ENCODE results near the gene RNF217. TPM values are rescaled to one million over a fixed set of nuclear protein-coding genes. Genes with fewer than 3 reads are reported as not detected.
"Not testable (repeated sequence)": the region's sequence is repeated elsewhere in the genome, so short reads cannot be mapped to it uniquely, and the experiment has no call there.

Gene RNF217
- polyA plus RNA-seq, 1 experiment, result 18.6 TPM

- TF ChIP-seq CTCF (IDR thresholded peaks at IDR 0.05; ENCODE audit: insufficient read depth, low read depth, low read length), result no peak
- Histone ChIP-seq H3K4me3 (ENCODE audit: low read depth, low read length) (no peak overlapping the region), H3K27me3 (ENCODE audit: control insufficient read depth, insufficient read depth, low read length) (no peaks in the 10 kb centered on the region), H3K36me3 (ENCODE audit: control insufficient read depth, insufficient read depth, low read length) (no peaks in the 10 kb centered on the region)
- DNase-seq (ENCODE audit: low read depth), result no peak
- ChIA-PET POLR2A (no interaction called here), CTCF (interaction anchor here (1.2 kb wide), 1 partner anchor 52 kb away, joined by 3 read pairs; no protein-coding TSS in a partner anchor)
Observed at GRCh38 chr6:125031385-125031784, 69.1 kb downstream of the RNF217 start.

- DNase-seq (ENCODE audit: low read depth); H3K36me3 ChIP-seq (ENCODE audit: control insufficient read depth, insufficient read depth, low read length): not testable (repeated sequence)
Observed at GRCh38 chr6:125034929-125035328, 72.7 kb downstream of the RNF217 start.

DNA sequence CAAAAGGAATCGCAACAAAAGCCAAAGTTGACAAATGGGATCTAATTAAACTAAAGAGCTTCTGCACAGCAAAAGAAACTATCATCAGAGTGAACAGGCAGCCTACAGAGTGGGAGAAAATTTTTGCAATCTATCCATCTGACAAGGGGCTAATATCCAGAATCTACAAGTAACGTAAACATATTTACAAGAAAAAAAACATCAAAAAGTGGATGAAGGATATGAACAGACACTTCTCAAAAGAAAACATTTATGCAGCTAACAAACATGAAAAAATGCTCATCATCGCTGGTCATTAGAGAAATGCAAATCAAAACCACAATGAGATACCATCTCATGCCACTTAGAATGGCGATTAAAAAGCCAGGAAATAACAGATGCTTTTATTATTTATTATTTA, 74.2 kb downstream of the RNF217 start:
- H3K27me3 ChIP-seq (ENCODE audit: control insufficient read depth, insufficient read depth, low read length); H3K4me3 ChIP-seq (ENCODE audit: low read depth, low read length); DNase-seq (ENCODE audit: low read depth); CTCF ChIA-PET; POLR2A ChIA-PET; H3K36me3 ChIP-seq (ENCODE audit: control insufficient read depth, insufficient read depth, low read length): not testable (repeated sequence)

More at GRCh38 chr6:125034929-125035328, 72.7 kb downstream of the RNF217 start:
- H3K27me3 ChIP-seq (ENCODE audit: control insufficient read depth, insufficient read depth, low read length); H3K4me3 ChIP-seq (ENCODE audit: low read depth, low read length); POLR2A ChIA-PET: not testable (repeated sequence)
- CTCF ChIA-PET, result interaction anchor here (0.7 kb wide), 1 partner anchor 16 kb away, joined by 3 read pairs; no protein-coding TSS in a partner anchor

DNA sequence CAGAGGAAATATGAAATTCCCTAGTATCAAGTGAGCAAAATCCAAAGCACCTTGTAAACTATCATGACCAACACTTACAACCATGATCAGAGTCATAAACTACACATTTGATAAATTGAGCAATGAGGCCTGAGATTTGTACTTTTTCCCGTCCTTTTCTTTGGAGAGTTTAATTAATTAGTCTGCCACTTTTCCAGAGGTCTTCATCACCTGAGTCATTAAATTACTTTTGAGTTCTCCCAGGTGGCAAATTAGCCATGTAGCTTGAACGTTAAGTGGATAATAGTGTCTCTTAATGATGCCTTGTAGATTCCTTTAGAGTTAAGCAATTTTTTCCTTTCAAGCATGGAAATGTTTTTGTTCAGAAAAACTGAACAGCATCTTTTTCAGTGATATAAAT, 75.6 kb downstream of the RNF217 start:
- TF ChIP-seq CTCF (IDR thresholded peaks at IDR 0.05; ENCODE audit: insufficient read depth, low read depth, low read length), result no peak
- ChIA-PET CTCF (no interaction called here), POLR2A (no interaction called here)
- DNase-seq (ENCODE audit: low read depth), result no peak
- Histone ChIP-seq H3K27me3 (ENCODE audit: control insufficient read depth, insufficient read depth, low read length) (no peaks in the 10 kb centered on the region), H3K4me3 (ENCODE audit: low read depth, low read length) (no peak overlapping the region), H3K36me3 (ENCODE audit: control insufficient read depth, insufficient read depth, low read length) (no peaks in the 10 kb centered on the region)

GRCh38 chr6:125038925-125039324, 76.7 kb downstream of the RNF217 start:
- ChIA-PET CTCF (no interaction called here), POLR2A (no interaction called here)
- DNase-seq (ENCODE audit: low read depth), result no peak
- H3K36me3 ChIP-seq (ENCODE audit: control insufficient read depth, insufficient read depth, low read length), result no peaks in the 10 kb centered on the region
- no peak for TF ChIP-seq CTCF (IDR thresholded peaks at IDR 0.05; ENCODE audit: insufficient read depth, low read depth, low read length)
- H3K27me3 ChIP-seq (ENCODE audit: control insufficient read depth, insufficient read depth, low read length), result no peaks in the 10 kb centered on the region
- no peak overlapping the region for H3K4me3 ChIP-seq (ENCODE audit: low read depth, low read length)

GRCh38 chr6:125041740-125042459, 79.7 kb downstream of the RNF217 start:
- ChIA-PET CTCF (no interaction called here), POLR2A (no interaction called here)
- Histone ChIP-seq H3K36me3 (ENCODE audit: control insufficient read depth, insufficient read depth, low read length) (no peaks in the 10 kb centered on the region), H3K27me3 (ENCODE audit: control insufficient read depth, insufficient read depth, low read length) (no peaks in the 10 kb centered on the region), H3K4me3 (ENCODE audit: low read depth, low read length) (no peak overlapping the region)
- TF ChIP-seq CTCF (IDR thresholded peaks at IDR 0.05; ENCODE audit: insufficient read depth, low read depth, low read length), result no peak
- no peak for DNase-seq (ENCODE audit: low read depth)

All from BJ (cell line).